ENCODE data around the gene PIK3R3.
"Not testable (repeated sequence)": the region's sequence is repeated elsewhere in the genome, so short reads cannot be mapped to it uniquely, and the experiment has no call there.

PIK3R3 gene

GRCh38 chr1:46065405-46065804 lies 67.0 kb downstream of the PIK3R3 start:
- DNase-seq (ENCODE audit: low read depth in 2 of 2), result no peak

- DNase-seq (ENCODE audit: low read depth in 2 of 2), result no peak
Observed at GRCh38 chr1:46064708-46065107, 67.7 kb downstream of the PIK3R3 start.

- peak; percentile 3 to 20 for DNase-seq (ENCODE audit: low read depth in 2 of 2)
Observed at GRCh38 chr1:46062651-46063319, 69.6 kb downstream of the PIK3R3 start.

- DNase-seq (ENCODE audit: low read depth in 2 of 2), result no peak
Observed at GRCh38 chr1:46061146-46061545, 71.3 kb downstream of the PIK3R3 start.

- DNase-seq (ENCODE audit: low read depth in 2 of 2), result no peak
Observed at GRCh38 chr1:46058936-46059335, 73.5 kb downstream of the PIK3R3 start.

- DNase-seq (ENCODE audit: low read depth in 2 of 2), result no peak
Observed at GRCh38 chr1:46057781-46058180, 74.6 kb downstream of the PIK3R3 start.

GRCh38 chr1:46057215-46057614 lies 75.2 kb downstream of the PIK3R3 start:
- not testable (repeated sequence) for DNase-seq (ENCODE audit: low read depth in 2 of 2)

GRCh38 chr1:46056325-46056724 lies 76.1 kb downstream of the PIK3R3 start:
- DNase-seq (ENCODE audit: low read depth in 2 of 2), result no peak

- DNase-seq (ENCODE audit: low read depth in 2 of 2), result no peak
Observed at GRCh38 chr1:46053734-46054133, 78.7 kb downstream of the PIK3R3 start.

GRCh38 chr1:46044116-46044515 lies 88.3 kb downstream of the PIK3R3 start:
- DNase-seq (ENCODE audit: low read depth in 2 of 2), result no peak

- no peak for DNase-seq (ENCODE audit: low read depth in 2 of 2)
Observed at GRCh38 chr1:46043458-46044017, 88.9 kb downstream of the PIK3R3 start.

GRCh38 chr1:46041974-46042373 lies 90.5 kb downstream of the PIK3R3 start:
- no peak for DNase-seq (ENCODE audit: low read depth in 2 of 2)

- DNase-seq (ENCODE audit: low read depth in 2 of 2), result no peak
Observed at GRCh38 chr1:46041551-46041950, 90.9 kb downstream of the PIK3R3 start.

GRCh38 chr1:46039571-46040052 lies 92.8 kb downstream of the PIK3R3 start:
- no peak for DNase-seq (ENCODE audit: low read depth in 2 of 2)

GRCh38 chr1:46036894-46037839 lies 95.3 kb downstream of the PIK3R3 start:
- peak; percentile 74 to 76 for DNase-seq (ENCODE audit: low read depth in 2 of 2)

GRCh38 chr1:46034601-46035516 lies 97.6 kb downstream of the PIK3R3 start:
- DNase-seq (ENCODE audit: low read depth in 2 of 2), result no peak

- DNase-seq (ENCODE audit: low read depth in 2 of 2), result no peak
Observed at GRCh38 chr1:46030876-46031660, 101.4 kb downstream of the PIK3R3 start.

- no peak for DNase-seq (ENCODE audit: low read depth in 2 of 2)
Observed at GRCh38 chr1:46030074-46030870, 102.2 kb downstream of the PIK3R3 start.

- no peak for DNase-seq (ENCODE audit: low read depth in 2 of 2)
Observed at GRCh38 chr1:46027788-46028573, 104.4 kb downstream of the PIK3R3 start.

Measured in stimulated activated CD8-positive, alpha-beta memory T cell treated with anti-CD3 and anti-CD28 coated beads, Interleukin-2, amount 100 ng/mL, for 48 hours (primary cell).